ENCODE data around the gene PHLDA3. TPM values are rescaled to one million over a fixed set of nuclear protein-coding genes. Genes with fewer than 3 reads are reported as not detected.

Gene PHLDA3
- total and polyA plus RNA-seq, 2 of the 13 experiments (the other 11 are each of a cell fraction or from before 2014, with no cell fraction given) = 16.7 to 33.6 TPM

DNA sequence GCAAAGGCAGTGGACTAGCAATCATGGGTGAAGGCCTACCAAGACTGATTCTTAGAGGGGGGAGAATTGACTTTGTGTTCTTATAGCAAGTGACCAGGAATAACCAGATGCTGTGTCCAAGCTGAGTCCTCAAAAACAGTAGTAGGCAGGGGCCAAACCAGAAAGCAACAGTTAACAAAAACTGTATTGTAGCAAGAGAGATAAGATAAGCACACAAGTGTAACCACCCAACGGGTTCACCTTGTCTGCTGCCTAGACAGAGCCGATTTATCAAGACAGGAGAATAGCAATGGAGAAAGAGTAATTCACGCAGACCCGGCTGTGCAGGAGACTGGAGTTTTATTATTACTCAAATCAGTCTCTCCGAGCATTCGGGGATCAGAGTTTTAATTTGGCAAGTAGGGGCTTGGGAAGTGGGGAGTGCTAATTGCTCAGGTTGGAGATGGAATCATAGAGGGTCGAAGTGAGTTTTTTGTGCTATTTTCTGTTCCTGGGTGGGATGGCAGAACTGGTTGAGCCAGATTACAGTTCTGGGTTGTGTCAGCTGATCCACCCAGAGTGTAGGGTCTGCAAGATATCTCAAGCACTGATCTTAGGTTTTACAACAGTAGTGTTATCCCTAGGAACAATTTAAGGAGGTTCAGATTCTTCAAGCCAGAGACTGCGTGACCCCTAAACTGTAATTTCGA, 46.2 kb upstream of the PHLDA3 start:
- FAIRE-seq = no peak
- Histone ChIP-seq H3K9me3 (ENCODE audit: low read length) (no peaks in the 10 kb centered on the region), H3K27me3 (ENCODE audit: control insufficient read depth in 1 of 2, insufficient read depth in 2 of 2, low read length in 2 of 2) (peaks cover 1 to 14% of the 10 kb centered on the region in 2 experiments; a peak in 2 of 5 replicates), H3K9ac (ENCODE audit: insufficient read depth, low read depth, low read length) (no peak overlapping the region), H3K4me3 (replicated peaks in 1 of 3; ENCODE audit: insufficient read depth in 1 of 3, low read depth in 2 of 3, low read length in 3 of 3) (no peak overlapping the region), H3K36me3 (replicated peaks in 1 of 2; ENCODE audit: control insufficient read depth in 1 of 2, insufficient read depth in 2 of 2, low read length in 2 of 2) (no peaks in the 10 kb centered on the region), H3K79me2 (ENCODE audit: insufficient read depth, low read length) (no peaks in the 10 kb centered on the region), H3K4me2 (ENCODE audit: low read depth, low read length) (no peak overlapping the region), H3K27ac (ENCODE audit: extremely low read length, insufficient read depth, low read length) (no peak overlapping the region), H3K4me1 (ENCODE audit: insufficient read depth, low read length) (peaks cover 17% of the 10 kb centered on the region), H2AFZ (ENCODE audit: low read length) (no peak overlapping the region), H4K20me1 (ENCODE audit: insufficient read depth, low read length) (no peaks in the 10 kb centered on the region)
- intact Hi-C loops (cut with micrococcal nuclease; ENCODE audit: unreplicated experiment) = no loop called here
- POLR2A ChIA-PET = no interaction called here
- CTCF ChIA-PET (ENCODE audit: low intra/inter-chr PET ratio, low total read pairs) = interaction anchor here (8.4 kb wide), 1 partner anchor 33 kb away, joined by 226 read pairs; no protein-coding TSS in a partner anchor
- BruUV-seq (replicated peaks) = no TSS peak
- ATAC-seq = no peak
- DNase-seq (ENCODE audit: low spot score) = no peak
- WGBS (ENCODE audit: low lambda C conversion rate) = 6% methylated on average over 9 of the region's 9 CpGs
- TF ChIP-seq HNRNPUL1 (IDR thresholded peaks at IDR 0.05; ENCODE audit: low read depth, low read length) (no peak), ZNF746 (CRISPR knock-in tag; IDR thresholded peaks at IDR 0.05) (no peak)
- in situ Hi-C loops (cut with HindIII; ENCODE audit: extremely low pct_ligation_motif_present, low pct_unique_long_range_greater_than_20kb) = no loop called here

DNA sequence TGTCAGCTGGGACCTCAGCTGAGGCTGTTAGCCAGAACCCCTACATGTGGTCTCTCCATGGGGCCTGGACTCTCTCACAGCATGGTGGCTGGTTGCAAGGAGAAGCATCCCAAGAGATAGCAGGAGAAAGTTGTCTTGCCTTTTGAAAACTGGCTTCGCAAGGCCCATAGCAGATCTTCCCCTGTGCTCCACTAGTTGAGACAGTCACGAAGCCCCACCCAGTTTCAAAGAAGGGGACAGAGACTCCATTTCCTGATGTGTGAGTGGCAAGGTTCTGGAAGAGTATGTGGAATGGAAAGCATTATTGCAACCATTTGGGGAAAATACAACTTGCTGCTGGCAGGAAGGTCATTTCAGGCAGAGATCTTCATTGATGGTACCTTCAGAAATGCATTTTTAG, 45.5 kb upstream of the PHLDA3 start:
- POLR2A ChIA-PET = no interaction called here
- H3K36me3 ChIP-seq (replicated peaks in 1 of 2; ENCODE audit: control insufficient read depth in 1 of 2, insufficient read depth in 2 of 2, low read length in 2 of 2) = no peaks in the 10 kb centered on the region
- CTCF ChIA-PET (ENCODE audit: low intra/inter-chr PET ratio, low total read pairs) = interaction anchor here (8.4 kb wide), 1 partner anchor 33 kb away, joined by 226 read pairs; no protein-coding TSS in a partner anchor
- H3K9me3 ChIP-seq (ENCODE audit: low read length) = no peaks in the 10 kb centered on the region
- no peaks in the 10 kb centered on the region for H3K79me2 ChIP-seq (ENCODE audit: insufficient read depth, low read length)
- no peak overlapping the region for H2AFZ ChIP-seq (ENCODE audit: low read length)
- H3K27me3 ChIP-seq (ENCODE audit: control insufficient read depth in 1 of 2, insufficient read depth in 2 of 2, low read length in 2 of 2) = peaks cover 1 to 14% of the 10 kb centered on the region in 2 experiments; a peak in 2 of 5 replicates
- intact Hi-C loops (cut with micrococcal nuclease; ENCODE audit: unreplicated experiment) (no loop called here), in situ Hi-C loops (cut with HindIII; ENCODE audit: extremely low pct_ligation_motif_present, low pct_unique_long_range_greater_than_20kb) (loop anchor here (5.0 kb wide), 2 partner anchors 37 to 67 kb away; no protein-coding TSS in a partner anchor)
- H3K4me2 ChIP-seq (ENCODE audit: low read depth, low read length) = no peak overlapping the region
- no peak for FAIRE-seq
- no peak for ATAC-seq
- 30% methylated on average over 2 of the region's 2 CpGs for WGBS (ENCODE audit: low lambda C conversion rate)
- no peak overlapping the region for H3K9ac ChIP-seq (ENCODE audit: insufficient read depth, low read depth, low read length)
- no peak overlapping the region for H3K27ac ChIP-seq (ENCODE audit: extremely low read length, insufficient read depth, low read length)
- H4K20me1 ChIP-seq (ENCODE audit: insufficient read depth, low read length) = no peaks in the 10 kb centered on the region
- no TSS peak for BruUV-seq (replicated peaks)
- peaks cover 17% of the 10 kb centered on the region for H3K4me1 ChIP-seq (ENCODE audit: insufficient read depth, low read length)
- no peak overlapping the region for H3K4me3 ChIP-seq (replicated peaks in 1 of 3; ENCODE audit: insufficient read depth in 1 of 3, low read depth in 2 of 3, low read length in 3 of 3)
- no peak for DNase-seq (ENCODE audit: low spot score)
- TF ChIP-seq JARID2 (CRISPR knock-in tag; IDR thresholded peaks at IDR 0.05; ENCODE audit: insufficient replicate concordance) = no peak
- TF ChIP-seq, protein P1, sequence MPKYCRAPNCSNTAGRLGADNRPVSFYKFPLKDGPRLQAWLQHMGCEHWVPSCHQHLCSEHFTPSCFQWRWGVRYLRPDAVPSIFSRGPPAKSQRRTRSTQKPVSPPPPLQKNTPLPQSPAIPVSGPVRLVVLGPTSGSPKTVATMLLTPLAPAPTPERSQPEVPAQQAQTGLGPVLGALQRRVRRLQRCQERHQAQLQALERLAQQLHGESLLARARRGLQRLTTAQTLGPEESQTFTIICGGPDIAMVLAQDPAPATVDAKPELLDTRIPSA (CRISPR knock-in tag; IDR thresholded peaks at IDR 0.05; ENCODE audit: borderline replicate concordance) = no peak
- TF ChIP-seq NFIC (IDR thresholded peaks at IDR 0.05; ENCODE audit: low read length) = no peak
- TF ChIP-seq, protein P2, sequence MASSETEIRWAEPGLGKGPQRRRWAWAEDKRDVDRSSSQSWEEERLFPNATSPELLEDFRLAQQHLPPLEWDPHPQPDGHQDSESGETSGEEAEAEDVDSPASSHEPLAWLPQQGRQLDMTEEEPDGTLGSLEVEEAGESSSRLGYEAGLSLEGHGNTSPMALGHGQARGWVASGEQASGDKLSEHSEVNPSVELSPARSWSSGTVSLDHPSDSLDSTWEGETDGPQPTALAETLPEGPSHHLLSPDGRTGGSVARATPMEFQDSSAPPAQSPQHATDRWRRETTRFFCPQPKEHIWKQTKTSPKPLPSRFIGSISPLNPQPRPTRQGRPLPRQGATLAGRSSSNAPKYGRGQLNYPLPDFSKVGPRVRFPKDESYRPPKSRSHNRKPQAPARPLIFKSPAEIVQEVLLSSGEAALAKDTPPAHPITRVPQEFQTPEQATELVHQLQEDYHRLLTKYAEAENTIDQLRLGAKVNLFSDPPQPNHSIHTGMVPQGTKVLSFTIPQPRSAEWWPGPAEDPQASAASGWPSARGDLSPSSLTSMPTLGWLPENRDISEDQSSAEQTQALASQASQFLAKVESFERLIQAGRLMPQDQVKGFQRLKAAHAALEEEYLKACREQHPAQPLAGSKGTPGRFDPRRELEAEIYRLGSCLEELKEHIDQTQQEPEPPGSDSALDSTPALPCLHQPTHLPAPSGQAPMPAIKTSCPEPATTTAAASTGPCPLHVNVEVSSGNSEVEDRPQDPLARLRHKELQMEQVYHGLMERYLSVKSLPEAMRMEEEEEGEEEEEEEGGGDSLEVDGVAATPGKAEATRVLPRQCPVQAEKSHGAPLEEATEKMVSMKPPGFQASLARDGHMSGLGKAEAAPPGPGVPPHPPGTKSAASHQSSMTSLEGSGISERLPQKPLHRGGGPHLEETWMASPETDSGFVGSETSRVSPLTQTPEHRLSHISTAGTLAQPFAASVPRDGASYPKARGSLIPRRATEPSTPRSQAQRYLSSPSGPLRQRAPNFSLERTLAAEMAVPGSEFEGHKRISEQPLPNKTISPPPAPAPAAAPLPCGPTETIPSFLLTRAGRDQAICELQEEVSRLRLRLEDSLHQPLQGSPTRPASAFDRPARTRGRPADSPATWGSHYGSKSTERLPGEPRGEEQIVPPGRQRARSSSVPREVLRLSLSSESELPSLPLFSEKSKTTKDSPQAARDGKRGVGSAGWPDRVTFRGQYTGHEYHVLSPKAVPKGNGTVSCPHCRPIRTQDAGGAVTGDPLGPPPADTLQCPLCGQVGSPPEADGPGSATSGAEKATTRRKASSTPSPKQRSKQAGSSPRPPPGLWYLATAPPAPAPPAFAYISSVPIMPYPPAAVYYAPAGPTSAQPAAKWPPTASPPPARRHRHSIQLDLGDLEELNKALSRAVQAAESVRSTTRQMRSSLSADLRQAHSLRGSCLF (CRISPR knock-in tag; IDR thresholded peaks at IDR 0.05; ENCODE audit: borderline replicate concordance) = no peak
- TF ChIP-seq SAFB2 (CRISPR knock-in tag; IDR thresholded peaks at IDR 0.05; ENCODE audit: borderline replicate concordance, low read depth) = no peak
- no peak for TF ChIP-seq ZNF720 (CRISPR knock-in tag; IDR thresholded peaks at IDR 0.05)
- no peak for TF ChIP-seq ZNF790 (CRISPR knock-in tag; IDR thresholded peaks at IDR 0.05; ENCODE audit: borderline replicate concordance)
- TF ChIP-seq CAMTA2 (CRISPR knock-in tag; IDR thresholded peaks at IDR 0.05; ENCODE audit: borderline replicate concordance) = no peak
